ENCODE measurements around the gene PTPN14.

PTPN14 gene

GRCh38 chr1:214427871-214428277, 123.5 kb downstream of the PTPN14 start:
- peak; percentile 40 to 47 for DNase-seq (ENCODE audit: low read depth in 2 of 2)

- DNase-seq (ENCODE audit: low read depth in 2 of 2) = no peak
Measured at GRCh38 chr1:214426426-214426812, 125.0 kb downstream of the PTPN14 start.

GRCh38 chr1:214425716-214426425, 125.5 kb downstream of the PTPN14 start:
- no peak for DNase-seq (ENCODE audit: low read depth in 2 of 2)

- DNase-seq (ENCODE audit: low read depth in 2 of 2) = no peak
Measured at GRCh38 chr1:214425101-214425500, 126.3 kb downstream of the PTPN14 start.

GRCh38 chr1:214423045-214423444, 128.4 kb downstream of the PTPN14 start:
- DNase-seq (ENCODE audit: low read depth in 2 of 2) = no peak

GRCh38 chr1:214422137-214422671, 129.2 kb downstream of the PTPN14 start:
- DNase-seq (ENCODE audit: low read depth in 2 of 2) = no peak

- DNase-seq (ENCODE audit: low read depth in 2 of 2) = no peak
Measured at GRCh38 chr1:214420833-214421232, 130.6 kb downstream of the PTPN14 start.

- no peak for DNase-seq (ENCODE audit: low read depth in 2 of 2)
Measured at GRCh38 chr1:214420341-214420740, 131.1 kb downstream of the PTPN14 start.

- DNase-seq (ENCODE audit: low read depth in 2 of 2) = no peak
Measured at GRCh38 chr1:214419650-214420049, 131.8 kb downstream of the PTPN14 start.

- no peak for DNase-seq (ENCODE audit: low read depth in 2 of 2)
Measured at GRCh38 chr1:214418391-214418790, 133.0 kb downstream of the PTPN14 start.

GRCh38 chr1:214417545-214418210, 133.7 kb downstream of the PTPN14 start:
- DNase-seq (ENCODE audit: low read depth in 2 of 2) = no peak

GRCh38 chr1:214416858-214417257, 134.5 kb downstream of the PTPN14 start:
- DNase-seq (ENCODE audit: low read depth in 2 of 2) = no peak

- no peak for DNase-seq (ENCODE audit: low read depth in 2 of 2)
Measured at GRCh38 chr1:214416417-214416816, 135.0 kb downstream of the PTPN14 start.

GRCh38 chr1:214415131-214415530, 136.3 kb downstream of the PTPN14 start:
- no peak for DNase-seq (ENCODE audit: low read depth in 2 of 2)

GRCh38 chr1:214414691-214415090, 136.7 kb downstream of the PTPN14 start:
- DNase-seq (ENCODE audit: low read depth in 2 of 2) = no peak

GRCh38 chr1:214413315-214413714, 138.1 kb downstream of the PTPN14 start:
- no peak for DNase-seq (ENCODE audit: low read depth in 2 of 2)

GRCh38 chr1:214404571-214405213, 146.7 kb downstream of the PTPN14 start:
- DNase-seq (ENCODE audit: low read depth in 2 of 2) = no peak

- no peak for DNase-seq (ENCODE audit: low read depth in 2 of 2)
Measured at GRCh38 chr1:214404154-214404553, 147.2 kb downstream of the PTPN14 start.

- no peak for DNase-seq (ENCODE audit: low read depth in 2 of 2)
Measured at GRCh38 chr1:214403431-214403830, 148.0 kb downstream of the PTPN14 start.

- DNase-seq (ENCODE audit: low read depth in 2 of 2) = no peak
Measured at GRCh38 chr1:214402613-214403083, 148.8 kb downstream of the PTPN14 start.

- no peak for DNase-seq (ENCODE audit: low read depth in 2 of 2)
Measured at GRCh38 chr1:214401666-214402065, 149.7 kb downstream of the PTPN14 start.

- no peak for DNase-seq (ENCODE audit: low read depth in 2 of 2)
Measured at GRCh38 chr1:214400131-214400530, 151.3 kb downstream of the PTPN14 start.

GRCh38 chr1:214398490-214398889, 152.9 kb downstream of the PTPN14 start:
- DNase-seq (ENCODE audit: low read depth in 2 of 2) = no peak
